H9 (cell line): Measurements from ENCODE around the gene ANKRD16. TPM values are rescaled to one million over a fixed set of nuclear protein-coding genes. Genes with fewer than 3 reads are reported as not detected.
A peak's percentile ranks its signal among the peaks of the same experiment; 100 is the strongest.

ENCODE experiments used
- DNase-seq: peaks from one replicate; pipeline ENCODE4 v3.0.0-alpha.2; 2017
- H2AFZ ChIP-seq: one replicate; pipeline ENCODE4 v1.6.1; 2013; ENCODE audit warnings: mild to moderate bottlenecking, low read length, control low read depth, moderate library complexity
- H2AK5ac ChIP-seq: 2 replicates; pipeline ENCODE4 v1.6.1; 2013; ENCODE audit warnings: low read length, control low read depth, mixed read lengths; ENCODE audit not compliant: insufficient read length
- H2BK120ac ChIP-seq: one replicate; pipeline ENCODE4 v1.6.1; 2013; ENCODE audit warnings: low read depth, mild to moderate bottlenecking, low read length, control low read depth, inconsistent platforms; ENCODE audit not compliant: poor library complexity, severe bottlenecking
- H2BK12ac ChIP-seq: 2 replicates; pipeline ENCODE4 v1.6.1; 2013; ENCODE audit warnings: low read length, control low read depth, mixed read lengths, low read depth; ENCODE audit not compliant: insufficient read length
- H2BK15ac ChIP-seq: 2 replicates; pipeline ENCODE4 v1.6.1; 2013; ENCODE audit warnings: low read depth, low read length, control low read depth
- H2BK20ac ChIP-seq: one replicate; pipeline ENCODE4 v1.6.1; 2013; ENCODE audit warnings: low read depth, mild to moderate bottlenecking, low read length, control low read depth, inconsistent platforms; ENCODE audit not compliant: poor library complexity, severe bottlenecking
- H2BK5ac ChIP-seq: 2 replicates; pipeline ENCODE4 v1.6.1; 2013; ENCODE audit warnings: low read length, control low read depth, mixed read lengths; ENCODE audit not compliant: insufficient read length
- H3K14ac ChIP-seq: 2 replicates; pipeline ENCODE4 v1.6.1; 2013; ENCODE audit warnings: low read length, control low read depth; ENCODE audit not compliant: insufficient read depth
- H3K18ac ChIP-seq: 2 replicates; pipeline ENCODE4 v1.6.1; 2013; ENCODE audit warnings: low read depth, mild to moderate bottlenecking, mixed read lengths, low read length, control low read depth; ENCODE audit not compliant: insufficient read length
- H3K23ac ChIP-seq: 2 replicates; pipeline ENCODE4 v1.6.1; 2013; ENCODE audit warnings: low read length, control low read depth, mixed read lengths, low read depth; ENCODE audit not compliant: insufficient read length
- H3K23me2 ChIP-seq: 2 replicates; pipeline ENCODE4 v1.6.1; 2013; ENCODE audit warnings: low read depth, mild to moderate bottlenecking, mixed read lengths, low read length, control low read depth; ENCODE audit not compliant: insufficient read length, poor library complexity, severe bottlenecking
- H3K27ac ChIP-seq: 2 replicates; pipeline ENCODE4 v1.5.1; 2013; ENCODE audit warnings: low read length, control low read depth, mixed read lengths, low read depth; ENCODE audit not compliant: insufficient read length
- H3K27me3 ChIP-seq: 2 replicates; pipeline ENCODE4 v1.6.1; 2013; ENCODE audit warnings: low read length, control low read depth, inconsistent platforms; ENCODE audit not compliant: insufficient read depth
- H3K4ac ChIP-seq: 2 replicates; pipeline ENCODE4 v1.6.1; 2013; ENCODE audit warnings: low read depth, mild to moderate bottlenecking, control low read depth, inconsistent platforms, low read length, moderate library complexity
- H3K4me1 ChIP-seq: 2 replicates; pipeline ENCODE4 v1.6.1; 2013; ENCODE audit warnings: low read length, control low read depth, inconsistent platforms; ENCODE audit not compliant: insufficient read depth
- H3K4me2 ChIP-seq: 2 replicates; pipeline ENCODE4 v1.6.1; 2013; ENCODE audit warnings: low read length, control low read depth, mixed read lengths; ENCODE audit not compliant: insufficient read length, insufficient read depth
- H3K56ac ChIP-seq: 2 replicates; pipeline ENCODE4 v1.6.1; 2013; ENCODE audit warnings: low read depth, mild to moderate bottlenecking, mixed read lengths, low read length, control low read depth; ENCODE audit not compliant: insufficient read length
- H3K79me1 ChIP-seq: 2 replicates; pipeline ENCODE4 v1.6.1; 2013; ENCODE audit warnings: low read depth, mild to moderate bottlenecking, moderate library complexity, low read length, control low read depth, inconsistent platforms; ENCODE audit not compliant: insufficient read depth, poor library complexity, severe bottlenecking
- H3K79me2 ChIP-seq: 2 replicates; pipeline ENCODE4 v1.6.1; 2013; ENCODE audit warnings: low read length, control low read depth, inconsistent platforms; ENCODE audit not compliant: insufficient read depth
- H3K9ac ChIP-seq: 2 replicates; pipeline ENCODE4 v1.6.1; 2013; ENCODE audit warnings: low read length, control low read depth, mixed read lengths; ENCODE audit not compliant: insufficient read length; ENCODE audit errors: extremely low read depth
- H3K9me3 ChIP-seq: one replicate; pipeline ENCODE4 v1.6.1; 2013; ENCODE audit warnings: low read depth, low read length, inconsistent platforms; ENCODE audit not compliant: control insufficient read depth
- H3T11ph ChIP-seq: one replicate; pipeline ENCODE4 v1.6.1; 2013; ENCODE audit warnings: mild to moderate bottlenecking, low read length, control low read depth, inconsistent platforms
- H4K20me1 ChIP-seq: one replicate; pipeline ENCODE4 v1.6.1; 2013; ENCODE audit not compliant: control insufficient read depth, insufficient read length, insufficient read depth
- H4K5ac ChIP-seq: 2 replicates; pipeline ENCODE4 v1.6.1; 2013; ENCODE audit warnings: low read depth, mild to moderate bottlenecking, mixed read lengths, low read length, control low read depth; ENCODE audit not compliant: insufficient read length
- H4K8ac ChIP-seq: replicated peaks from 2 replicates; pipeline ENCODE4 v1.6.1; 2013; ENCODE audit warnings: low read length, control low read depth, mixed read lengths, low read depth; ENCODE audit not compliant: insufficient read length
- H4K91ac ChIP-seq: 2 replicates; pipeline ENCODE4 v1.6.1; 2013; ENCODE audit warnings: low read depth, mild to moderate bottlenecking, moderate library complexity, mixed read lengths, low read length, control low read depth; ENCODE audit not compliant: insufficient read length
- H3K27ac Mint-ChIP-seq, 3 experiments: 2 replicates in 2 of 3; 3 replicates in 1 of 3; pipeline ENCODE4 v1.8.0; 2020 to 2021; ENCODE audit warnings: mixed read lengths in 3 of 3, mild to moderate bottlenecking in 1 of 3, moderate library complexity in 1 of 3
- H3K27me3 Mint-ChIP-seq: 2 replicates; pipeline ENCODE4 v1.8.0; 2021; ENCODE audit warnings: low read depth, mild to moderate bottlenecking, moderate library complexity, mixed read lengths
- H3K36me3 Mint-ChIP-seq, 3 experiments: 2 replicates in 2 of 3; 3 replicates in 1 of 3; pipeline ENCODE4 v1.8.0; 2020 to 2021; ENCODE audit warnings: low read depth in 3 of 3, mixed read lengths in 3 of 3; ENCODE audit not compliant: insufficient read depth in 1 of 3
- H3K4me1 Mint-ChIP-seq, 2 experiments: 2 replicates each; pipeline ENCODE4 v1.8.0; 2020; ENCODE audit warnings: mixed read lengths in 2 of 2
- H3K4me3 Mint-ChIP-seq, 2 experiments: 2 replicates in 1 of 2; 3 replicates in 1 of 2; pipeline ENCODE4 v1.8.0; 2020 to 2021; ENCODE audit warnings: mild to moderate bottlenecking in 2 of 2, mixed read lengths in 2 of 2, moderate library complexity in 1 of 2
- H3K9me3 Mint-ChIP-seq, 2 experiments: 2 replicates in 1 of 2; 3 replicates in 1 of 2; pipeline ENCODE4 v1.8.0; 2020; ENCODE audit warnings: mild to moderate bottlenecking in 2 of 2, mixed read lengths in 2 of 2, moderate library complexity in 1 of 2
- CTCF ChIP-seq: fragments of 200-600 bp; sonication (generic); conservative IDR thresholded peaks from 3 replicates; pipeline ENCODE4 v1.8.0; 2021; ENCODE audit warnings: antibody characterized with exemption, mild to moderate bottlenecking
- WGBS: extraction: QIAGEN DNeasy Blood & Tissue Kit; methylation state at CpG from one replicate; pipeline ENCODE4 v1.1.7; 2013; ENCODE audit warnings: missing lambda C conversion rate, low lambda C conversion rate, mixed read lengths; ENCODE audit not compliant: insufficient read length; ENCODE audit errors: extremely low coverage; 5-methylcytosine and 5-hydroxymethylcytosine counted together
- total RNA-seq: library from RNA; stranded (reverse); gene quantifications from 2 replicates; pipeline ENCODE4 v1.2.1, GENCODE V29; 2021

The ANKRD16 gene
- total RNA-seq, 1 experiment from 2014 or later: 11.4 TPM

GRCh38 chr10:5895804-5896203, 6.1 kb upstream of the ANKRD16 start:
- Histone ChIP-seq H2BK120ac (no peak overlapping the region), H3K4ac (no peak overlapping the region), H2AFZ (no peak overlapping the region), H3K9ac (no peak overlapping the region), H3K4me1 (no peaks in the 10 kb centered on the region), H3K23me2 (peaks cover 1% of the 10 kb centered on the region), H3K79me1 (no peaks in the 10 kb centered on the region), H4K20me1 (no peaks in the 10 kb centered on the region), H3T11ph (no peak overlapping the region), H4K5ac (no peak overlapping the region), H4K8ac (no peak overlapping the region), H4K91ac (no peak overlapping the region), H3K79me2 (peaks cover 11% of the 10 kb centered on the region; the same call in 1 of the 2 replicates), H2BK12ac (no peak overlapping the region), H3K23ac (no peak overlapping the region), H2AK5ac (no peak overlapping the region), H3K27me3 (no peaks in the 10 kb centered on the region), H2BK5ac (no peak overlapping the region), H3K27ac (no peak overlapping the region), H2BK15ac (no peak overlapping the region), H3K9me3 (no peaks in the 10 kb centered on the region), H3K18ac (no peak overlapping the region), H2BK20ac (no peak overlapping the region), H3K14ac (no peak overlapping the region), H3K56ac (no peak overlapping the region), H3K4me2 (no peak overlapping the region)
- Mint-ChIP-seq H3K27ac (peak overlapping the region in 2 of 3 experiments; percentile 66 to 88; a peak in 3 of 7 replicates), H3K4me1 (peaks cover 16 to 25% of the 10 kb centered on the region in 2 experiments), H3K27me3 (no peaks in the 10 kb centered on the region), H3K36me3 (peaks cover 29 to 57% (median 51%) of the 10 kb centered on the region in 3 experiments; a peak in 6 of 7 replicates), H3K4me3 (0 out of 5 replicates have a peak overlapping the region, but pooled peaks of 1 of the 2 experiments have one; percentile 5), H3K9me3 (no peaks in the 10 kb centered on the region)
- no CpG with 5 or more reads among the region's 9 CpGs for WGBS
- DNase-seq: no peak
- TF ChIP-seq CTCF: no peak
